Measurements from ENCODE around the gene IL20RB.

Gene IL20RB

DNA sequence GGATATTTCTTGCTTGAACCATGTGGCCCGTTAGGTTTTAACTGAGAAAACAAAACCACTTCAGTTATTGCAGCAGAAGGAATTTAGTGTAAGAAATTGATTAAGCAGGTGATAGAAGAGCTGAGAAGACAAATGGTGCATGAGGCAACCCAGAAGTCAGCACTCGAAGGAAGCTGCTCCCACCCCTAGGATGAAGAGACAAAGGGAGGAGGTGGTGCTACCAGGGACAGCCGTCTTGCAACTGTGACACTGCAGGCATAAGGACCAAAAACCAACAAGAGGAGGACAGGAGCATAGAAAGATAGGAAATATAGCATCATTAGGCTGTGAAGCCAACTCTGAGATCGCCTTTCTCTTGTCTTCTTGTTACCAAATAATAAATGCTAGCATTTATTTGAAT, 89.0 kb downstream of the IL20RB start:
- no peak for DNase-seq
- TF ChIP-seq, protein P1, sequence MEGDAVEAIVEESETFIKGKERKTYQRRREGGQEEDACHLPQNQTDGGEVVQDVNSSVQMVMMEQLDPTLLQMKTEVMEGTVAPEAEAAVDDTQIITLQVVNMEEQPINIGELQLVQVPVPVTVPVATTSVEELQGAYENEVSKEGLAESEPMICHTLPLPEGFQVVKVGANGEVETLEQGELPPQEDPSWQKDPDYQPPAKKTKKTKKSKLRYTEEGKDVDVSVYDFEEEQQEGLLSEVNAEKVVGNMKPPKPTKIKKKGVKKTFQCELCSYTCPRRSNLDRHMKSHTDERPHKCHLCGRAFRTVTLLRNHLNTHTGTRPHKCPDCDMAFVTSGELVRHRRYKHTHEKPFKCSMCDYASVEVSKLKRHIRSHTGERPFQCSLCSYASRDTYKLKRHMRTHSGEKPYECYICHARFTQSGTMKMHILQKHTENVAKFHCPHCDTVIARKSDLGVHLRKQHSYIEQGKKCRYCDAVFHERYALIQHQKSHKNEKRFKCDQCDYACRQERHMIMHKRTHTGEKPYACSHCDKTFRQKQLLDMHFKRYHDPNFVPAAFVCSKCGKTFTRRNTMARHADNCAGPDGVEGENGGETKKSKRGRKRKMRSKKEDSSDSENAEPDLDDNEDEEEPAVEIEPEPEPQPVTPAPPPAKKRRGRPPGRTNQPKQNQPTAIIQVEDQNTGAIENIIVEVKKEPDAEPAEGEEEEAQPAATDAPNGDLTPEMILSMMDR (IDR thresholded peaks at IDR 0.05; ENCODE audit: low read depth, low read length) = no peak
- Histone ChIP-seq H3K27me3 (ENCODE audit: insufficient read depth, low read depth, severe bottlenecking) (no peaks in the 10 kb centered on the region), H3K4me3 (ENCODE audit: low read depth, low read length) (no peak overlapping the region), H3K36me3 (no peaks in the 10 kb centered on the region), H3K27ac (no peak overlapping the region), H3K9me3 (ENCODE audit: severe bottlenecking) (no peaks in the 10 kb centered on the region)

DNA sequence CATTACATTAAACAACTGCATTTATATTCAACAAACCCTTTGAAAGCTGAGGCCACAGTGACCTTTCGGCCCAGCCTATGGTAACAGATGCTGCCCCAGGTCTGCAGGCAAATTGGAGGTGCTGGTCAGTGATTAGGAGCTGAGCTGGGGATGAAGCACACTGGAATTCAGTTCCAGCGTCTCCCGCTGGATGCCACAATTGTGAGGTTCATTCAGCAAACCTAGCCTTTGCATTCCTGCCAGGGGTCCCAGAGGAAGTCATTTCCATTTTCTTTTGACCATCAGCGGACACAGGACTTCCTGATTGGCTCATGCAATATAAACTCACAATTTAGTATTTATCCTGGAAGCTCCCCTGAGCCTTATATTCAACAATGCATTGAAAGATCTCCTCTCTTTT, 89.5 kb downstream of the IL20RB start:
- Histone ChIP-seq H3K9me3 (ENCODE audit: severe bottlenecking) (no peaks in the 10 kb centered on the region), H3K27ac (no peak overlapping the region), H3K4me3 (ENCODE audit: low read depth, low read length) (no peak overlapping the region), H3K27me3 (ENCODE audit: insufficient read depth, low read depth, severe bottlenecking) (no peaks in the 10 kb centered on the region), H3K36me3 (no peaks in the 10 kb centered on the region)
- TF ChIP-seq, protein P1 (IDR thresholded peaks at IDR 0.05; ENCODE audit: low read depth, low read length) = no peak
- DNase-seq = no peak

DNA sequence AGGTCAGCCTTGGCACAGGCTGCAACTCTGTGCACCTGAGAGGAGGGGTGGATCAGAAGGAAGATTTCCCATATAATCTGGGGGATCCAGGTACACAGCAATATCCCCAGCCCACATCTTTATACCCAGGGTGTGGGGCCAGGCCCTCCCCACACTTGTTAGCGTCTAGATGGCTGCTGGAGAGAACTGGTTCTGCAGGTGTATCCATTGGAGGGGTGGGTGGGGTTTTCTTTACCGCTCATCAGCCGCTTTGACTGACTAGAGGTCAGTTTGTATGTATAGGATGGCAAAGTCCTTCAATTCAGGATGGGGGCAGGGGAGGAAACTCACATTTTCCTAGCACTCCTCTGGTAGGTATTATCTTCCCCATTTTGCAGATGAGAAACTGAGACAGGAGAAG, 92.5 kb downstream of the IL20RB start:
- Histone ChIP-seq H3K4me3 (ENCODE audit: low read depth, low read length) (no peak overlapping the region), H3K9me3 (ENCODE audit: severe bottlenecking) (peaks cover 2% of the 10 kb centered on the region), H3K27ac (no peak overlapping the region), H3K36me3 (no peaks in the 10 kb centered on the region), H3K27me3 (ENCODE audit: insufficient read depth, low read depth, severe bottlenecking) (no peaks in the 10 kb centered on the region)
- TF ChIP-seq, protein P1 (IDR thresholded peaks at IDR 0.05; ENCODE audit: low read depth, low read length) = no peak
- no peak for DNase-seq

DNA sequence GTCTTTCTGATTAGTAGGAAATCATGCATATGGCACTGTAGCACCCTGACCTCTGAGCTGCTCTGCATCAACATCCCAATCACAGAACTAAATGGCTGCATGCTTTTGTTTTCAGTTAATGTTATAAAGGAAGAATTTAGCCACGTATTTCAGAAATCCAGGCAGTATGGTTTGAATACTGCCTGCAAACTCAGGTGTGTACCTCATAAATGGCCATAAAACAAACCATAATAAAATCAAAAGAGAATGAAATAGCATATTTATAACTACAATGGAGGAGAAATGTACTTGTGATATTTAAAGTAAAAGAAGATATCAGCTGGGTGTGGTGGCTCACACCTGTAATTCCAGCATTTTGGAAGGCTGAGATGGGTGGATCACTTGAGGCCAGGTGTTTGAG, 94.5 kb downstream of the IL20RB start:
- Histone ChIP-seq H3K9me3 (ENCODE audit: severe bottlenecking) (peaks cover 2% of the 10 kb centered on the region), H3K27me3 (ENCODE audit: insufficient read depth, low read depth, severe bottlenecking) (no peaks in the 10 kb centered on the region), H3K27ac (no peak overlapping the region), H3K36me3 (no peaks in the 10 kb centered on the region), H3K4me3 (ENCODE audit: low read depth, low read length) (no peak overlapping the region)
- TF ChIP-seq, protein P1 (IDR thresholded peaks at IDR 0.05; ENCODE audit: low read depth, low read length) = no peak
- DNase-seq = no peak

Data from WERI-Rb-1 (cell line).